Measurements from ENCODE around the gene SEMA4B. TPM values are rescaled to one million over a fixed set of nuclear protein-coding genes. Genes with fewer than 3 reads are reported as not detected.

The SEMA4B gene
- total and polyA plus RNA-seq, 2 donors from 2014 or later: 28.7 to 190 TPM

- no peak for DNase-seq
- H3K27me3 ChIP-seq (ENCODE audit: control insufficient read depth, insufficient read depth, low read length): no peaks in the 10 kb centered on the region
- no peak for TF ChIP-seq CTCF (IDR thresholded peaks at IDR 0.05; ENCODE audit: borderline replicate concordance, extremely low read depth, insufficient read depth)
- H3K27ac ChIP-seq (ENCODE audit: low read depth in 2 of 2, low read length in 2 of 2): no peak overlapping the region
- peaks cover 0 to 6% (median 5%) of the 10 kb centered on the region in 3 donors for H3K4me1 ChIP-seq (ENCODE audit: control insufficient read depth in 2 of 3, insufficient read depth in 2 of 3, low read depth in 1 of 3, low read length in 3 of 3)
- intact Hi-C loops (cut with DNase I): no loop called here
- H3K4me3 ChIP-seq (ENCODE audit: low read length in 3 of 3): no peak overlapping the region
- H3K9ac ChIP-seq (ENCODE audit: low read length in 3 of 3): no peak overlapping the region
- no peaks in the 10 kb centered on the region for H3K9me3 ChIP-seq (ENCODE audit: control insufficient read depth in 2 of 3, insufficient read depth in 1 of 3, low read length in 3 of 3)
- H3K36me3 ChIP-seq (ENCODE audit: control insufficient read depth in 2 of 3, insufficient read depth in 3 of 3, low read length in 3 of 3): peaks cover 6 to 18% (median 17%) of the 10 kb centered on the region in 3 donors
- FAIRE-seq: no peak
Measured at GRCh38 chr15:90223441-90224165, 22.5 kb downstream of the SEMA4B start.

- DNase-seq (no peak), FAIRE-seq (no peak)
- TF ChIP-seq CTCF (IDR thresholded peaks at IDR 0.05; ENCODE audit: borderline replicate concordance, extremely low read depth, insufficient read depth): no peak
- no peaks in the 10 kb centered on the region for H3K9me3 ChIP-seq (ENCODE audit: control insufficient read depth in 2 of 3, insufficient read depth in 1 of 3, low read length in 3 of 3)
- no peak overlapping the region for H3K4me3 ChIP-seq (ENCODE audit: low read length in 3 of 3)
- no peak overlapping the region for H3K9ac ChIP-seq (ENCODE audit: low read length in 3 of 3)
- H3K27me3 ChIP-seq (ENCODE audit: control insufficient read depth, insufficient read depth, low read length): no peaks in the 10 kb centered on the region
- H3K27ac ChIP-seq (ENCODE audit: low read depth in 2 of 2, low read length in 2 of 2): no peak overlapping the region
- intact Hi-C loops (cut with DNase I): loop anchor here (5.0 kb wide), 1 partner anchor 63 kb away; no protein-coding TSS in a partner anchor
- H3K4me1 ChIP-seq (ENCODE audit: control insufficient read depth in 2 of 3, insufficient read depth in 2 of 3, low read depth in 1 of 3, low read length in 3 of 3): peaks cover 0 to 7% (median 6%) of the 10 kb centered on the region in 3 donors
- H3K36me3 ChIP-seq (ENCODE audit: control insufficient read depth in 2 of 3, insufficient read depth in 3 of 3, low read length in 3 of 3): peaks cover 6 to 27% (median 25%) of the 10 kb centered on the region in 3 donors
Measured at GRCh38 chr15:90225047-90225446, 23.9 kb downstream of the SEMA4B start.

GRCh38 chr15:90225504-90226234 lies 24.5 kb downstream of the SEMA4B start:
- Histone ChIP-seq H3K36me3 (ENCODE audit: control insufficient read depth in 2 of 3, insufficient read depth in 3 of 3, low read length in 3 of 3) (peaks cover 5 to 33% (median 26%) of the 10 kb centered on the region in 3 donors), H3K27ac (ENCODE audit: low read depth in 2 of 2, low read length in 2 of 2) (no peak overlapping the region), H3K27me3 (ENCODE audit: control insufficient read depth, insufficient read depth, low read length) (no peaks in the 10 kb centered on the region), H3K4me3 (ENCODE audit: low read length in 3 of 3) (no peak overlapping the region), H3K9me3 (ENCODE audit: control insufficient read depth in 2 of 3, insufficient read depth in 1 of 3, low read length in 3 of 3) (no peaks in the 10 kb centered on the region), H3K4me1 (ENCODE audit: control insufficient read depth in 2 of 3, insufficient read depth in 2 of 3, low read depth in 1 of 3, low read length in 3 of 3) (peaks cover 0 to 13% (median 9%) of the 10 kb centered on the region in 3 donors), H3K9ac (ENCODE audit: low read length in 3 of 3) (no peak overlapping the region)
- no peak for TF ChIP-seq CTCF (IDR thresholded peaks at IDR 0.05; ENCODE audit: borderline replicate concordance, extremely low read depth, insufficient read depth)
- no peak for DNase-seq
- intact Hi-C loops (cut with DNase I): loop anchor here (5.0 kb wide), 1 partner anchor 63 kb away; no protein-coding TSS in a partner anchor
- no peak for FAIRE-seq
